DND-41 (cell line): ENCODE data around the gene TK2.

Experiments
- CTCF ChIP-seq: IDR thresholded peaks from 2 replicates; pipeline ENCODE4 v1.5.1; 2012; ENCODE audit warnings: borderline replicate concordance, low read length, moderate library complexity, mild to moderate bottlenecking; ENCODE audit not compliant: poor library complexity, severe bottlenecking; ENCODE audit errors: extremely low read depth
- EZH2 ChIP-seq: IDR thresholded peaks from 3 replicates; pipeline ENCODE4 v1.6.1; 2012; ENCODE audit warnings: borderline replicate concordance, low read depth, mild to moderate bottlenecking, moderate library complexity, low read length, inconsistent platforms; ENCODE audit not compliant: severe bottlenecking

DNA sequence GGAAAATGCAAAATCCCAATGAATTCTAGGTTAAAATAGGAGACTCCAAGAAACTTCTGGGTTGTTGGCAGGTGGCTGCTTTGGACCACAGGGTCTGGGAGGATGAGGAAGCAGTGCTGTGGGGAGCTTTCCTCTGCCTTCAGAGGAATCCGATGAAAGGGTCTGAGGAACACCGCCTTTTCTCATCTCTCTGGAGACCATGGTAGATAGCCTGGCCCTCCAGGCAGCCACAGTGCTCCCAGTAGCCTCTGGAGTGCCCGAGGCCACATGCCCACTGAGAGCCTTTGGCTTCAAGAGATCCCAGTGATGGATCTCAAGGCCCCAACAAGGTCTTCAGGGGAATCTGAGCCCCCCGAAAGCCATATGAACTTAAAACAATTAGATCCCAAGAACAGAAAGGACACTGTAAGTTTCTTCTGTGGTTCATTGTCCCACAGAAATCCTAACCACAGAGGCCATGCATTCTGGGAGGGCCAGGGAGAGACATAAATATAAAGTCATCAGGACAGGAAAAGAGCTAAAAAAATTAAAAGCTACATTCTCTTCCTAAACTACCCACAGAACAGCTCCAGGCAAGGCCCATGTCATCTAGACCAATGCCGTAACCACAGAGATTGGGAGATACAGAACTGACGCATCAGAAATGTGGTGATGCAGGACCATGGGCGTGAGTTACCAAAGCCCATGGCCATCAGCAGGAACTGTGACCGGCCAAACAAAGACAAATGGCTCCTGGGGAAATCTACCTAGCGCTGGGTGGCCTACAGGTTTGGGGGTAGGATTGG is 24.3 kb downstream of the TK2 start:
- TF ChIP-seq CTCF (no peak), EZH2 (no peak)
